Right lobe of liver (tissue), 6 donors: ENCODE measurements around the gene PYCR2. TPM values are rescaled to one million over a fixed set of nuclear protein-coding genes. Genes with fewer than 3 reads are reported as not detected.

ENCODE experiments used
- ATAC-seq, 4 donors: fragments of 200-7000 bp; cut with Tn5 transposase; one replicate each; pipeline ENCODE4 v1.9.1; 2020; ENCODE audit warnings: mild to moderate bottlenecking in 4 of 4, moderate library complexity in 4 of 4
- DNase-seq, 3 donors: peaks; one replicate each; pipeline ENCODE4 v3.0.0-alpha.2; 2020
- H3K27ac ChIP-seq, 3 donors: fragments of 200-600 bp; one replicate each; pipeline ENCODE4 v1.8.0; 2022
- H3K27me3 ChIP-seq, 2 donors: fragments of 200-600 bp; one replicate each; pipeline ENCODE4 v1.8.0; 2022
- H3K36me3 ChIP-seq, 4 donors: fragments of 200-600 bp; sonication (generic) in 1 of 4; one replicate each; pipeline versions ENCODE4 v1.5.1 to v1.8.0; 2017 to 2022; ENCODE audit warnings: control low read depth in 1 of 4
- H3K4me1 ChIP-seq, 4 donors: fragments of 200-600 bp; sonication (generic) in 1 of 4; one replicate each; pipeline versions ENCODE4 v1.5.1 to v1.8.0; 2017 to 2022; ENCODE audit warnings: control low read depth in 1 of 4
- H3K4me3 ChIP-seq, 3 donors: fragments of 200-600 bp; one replicate each; pipeline ENCODE4 v1.8.0; 2022
- H3K9me3 ChIP-seq, 4 donors: fragments of 200-600 bp; sonication (generic) in 1 of 4; one replicate each; pipeline versions ENCODE4 v1.5.1 to v1.8.0; 2017 to 2022; ENCODE audit warnings: control low read depth in 1 of 4
- CTCF ChIP-seq, 4 donors: fragments of 200-600 bp in 3 of 4; fragments of 450-650 bp in 1 of 4; IDR thresholded peaks; one replicate each; pipeline versions ENCODE4 v1.5.1 to v1.8.0; 2016 to 2022; ENCODE audit warnings: antibody characterized with exemption in 4 of 4, mild to moderate bottlenecking in 2 of 4
- POLR2A ChIP-seq: fragments of 450-650 bp; IDR thresholded peaks from one replicate; pipeline ENCODE4 v1.6.1; 2017; ENCODE audit warnings: antibody characterized with exemption, mild to moderate bottlenecking
- WGBS: methylation state at CpG from one replicate; pipeline ENCODE4 v1.1.6; 2018; ENCODE audit warnings: low coverage, low lambda C conversion rate; ENCODE audit not compliant: insufficient coverage; ENCODE audit errors: missing lambda C conversion rate; 5-methylcytosine and 5-hydroxymethylcytosine counted together
- intact Hi-C, 2 donors: fragments of 100-400 bp; cut with DNase I; formaldehyde crosslinking; loops; one replicate each; pipeline versions ENCODE4 v1.11.2 to v1.14.1; 2022
- total RNA-seq, 6 experiments: library from RNA; depleted of rRNA in 2 of 6; stranded (reverse); fragments of >200 nt in 2 of 6; fragmentation: NEBNext Ultra II Directional in 3 of 6; extraction: Animal tissue kit (Norgen Biotek cat#: 25700) in 3 of 6; gene quantifications; one replicate each; pipeline versions ENCODE4 v1.1.0 to v1.2.4, GENCODE V29; 2016 to 2023
- donor health status: DM: no; HTN: yes; CAD: no.
- donor health status: DM: no; HTN: no; CAD: no.
- donor health status: DM: no; HTN: no; CAD: no.
- donor health status: DM: no; HTN: yes; CAD: no.
- donor health status: DM: no; HTN: yes; CAD: no.

The PYCR2 gene
- total RNA-seq, 6 experiments from 2014 or later = 20.0 to 42.6 (median 24.9) TPM

GRCh38 chr1:225882694-225883615 lies 41.1 kb downstream of the PYCR2 start:
- Histone ChIP-seq H3K36me3 (no peaks in the 10 kb centered on the region), H3K4me1 (peaks cover 0 to 72% (median 25%) of the 10 kb centered on the region in 4 donors), H3K4me3 (peak overlapping the region; percentile 98 to 99 (median 98)), H3K27me3 (no peaks in the 10 kb centered on the region), H3K27ac (peak overlapping the region; percentile 97 to 98 (median 98)), H3K9me3 (no peaks in the 10 kb centered on the region)
- TF ChIP-seq POLR2A = no peak
- TF ChIP-seq CTCF (IDR thresholded peaks at IDR 0.05) = no peak
- peak; percentile 22 to 52 (median 48) for ATAC-seq
- intact Hi-C loops = no loop called here
- peak; percentile 75 to 84 (median 83) for DNase-seq
- 10% methylated on average over 14 of the region's 63 CpGs for WGBS

- no peaks in the 10 kb centered on the region for H3K9me3 ChIP-seq
- peak; percentile 83 for TF ChIP-seq POLR2A
- TF ChIP-seq CTCF (IDR thresholded peaks at IDR 0.05) = peak; percentile 29 to 47 (median 38)
- under 1% methylated on average over 33 of the region's 64 CpGs for WGBS
- peaks cover 0 to 5% (median 1%) of the 10 kb centered on the region in 4 donors for H3K36me3 ChIP-seq
- peaks cover 0 to 75% (median 29%) of the 10 kb centered on the region in 4 donors for H3K4me1 ChIP-seq
- peak within 1 kb of the TSS; percentile 98 to 99 (median 98) for H3K4me3 ChIP-seq
- intact Hi-C loops = no loop called here
- H3K27me3 ChIP-seq = no peaks in the 10 kb centered on the region
- H3K27ac ChIP-seq = peak within 1 kb of the TSS; percentile 97 to 98 (median 98)
- peak; percentile 65 to 76 (median 72) for ATAC-seq
- DNase-seq = peak; percentile 94 to 95 (median 94)
These were observed 41.9 kb downstream of the PYCR2 start, which contains the start of gene TMEM63A for GRCh38 chr1:225881959-225882693. TSS of gene TMEM63A (minus strand) at chr1:225882380. CDS start at chr1:225877580, 4,800 bp downstream.

GRCh38 chr1:225881081-225881958 lies 42.7 kb downstream of the PYCR2 start:
- ATAC-seq (peak; percentile 8 to 22 (median 10)), DNase-seq (peak in 2 of 3 donors; percentile 64 to 70)
- intact Hi-C loops = no loop called here
- Histone ChIP-seq H3K36me3 (peaks cover 0 to 9% (median 3%) of the 10 kb centered on the region in 4 donors), H3K9me3 (no peaks in the 10 kb centered on the region), H3K4me1 (peaks cover 0 to 68% (median 25%) of the 10 kb centered on the region in 4 donors), H3K4me3 (peak overlapping the region; percentile 98 to 99 (median 98)), H3K27me3 (no peaks in the 10 kb centered on the region), H3K27ac (peak overlapping the region; percentile 97 to 98 (median 98))
- WGBS = 3% methylated on average over 15 of the region's 25 CpGs
- TF ChIP-seq CTCF (IDR thresholded peaks at IDR 0.05) (peak in 1 of 4 donors; percentile 5), POLR2A (no peak)
